ENCODE measurements around the gene CEMIP.

- no peak for TF ChIP-seq POLR2A (IDR thresholded peaks at IDR 0.05)
- TF ChIP-seq EP300 (IDR thresholded peaks at IDR 0.05; ENCODE audit: low read depth) = no peak
- no peak for TF ChIP-seq CTCF (IDR thresholded peaks at IDR 0.05)
- TF ChIP-seq POLR2AphosphoS5 (IDR thresholded peaks at IDR 0.05) = no peak
These were observed 55.2 kb downstream of the CEMIP start for GRCh38 chr15:80834402-80834801.

Data from transverse colon (tissue), 4 donors.